Activated CD8-positive, alpha-beta T cell treated with anti-CD3 and anti-CD28 coated beads for 36 hours (primary cell): Measurements from ENCODE around the gene CDA. TPM values are rescaled to one million over a fixed set of nuclear protein-coding genes. Genes with fewer than 3 reads are reported as not detected.

Source experiments
- ATAC-seq: fragments of 200-7000 bp; cut with Tn5 transposase; one replicate; pipeline ENCODE4 v1.10.0; 2021; ENCODE audit warnings: mild to moderate bottlenecking, moderate library complexity
- CTCF ChIA-PET: fragments of 350-600 bp; sonication (Branson Sonifier 250); formaldehyde crosslinking; loops from one replicate; lab custom pipeline; 2021; ENCODE audit warnings: antibody characterized with exemption; lab: Charles Lee
- POLR2A ChIA-PET: fragments of 350-600 bp; sonication (Branson Sonifier 250); formaldehyde crosslinking; loops from one replicate; lab custom pipeline; 2021; ENCODE audit warnings: antibody characterized with exemption; lab: Charles Lee
- DNase-seq: peaks from one replicate; pipeline ENCODE4 v3.0.0-alpha.2; 2020
- H3K27ac Mint-ChIP-seq: one replicate; pipeline ENCODE4 v1.8.0; 2021; ENCODE audit warnings: mild to moderate bottlenecking, mixed read lengths
- H3K27me3 Mint-ChIP-seq: one replicate; pipeline ENCODE4 v1.8.0; 2021; ENCODE audit warnings: mixed read lengths
- H3K36me3 Mint-ChIP-seq: one replicate; pipeline ENCODE4 v1.8.0; 2021; ENCODE audit warnings: low read depth, mixed read lengths
- H3K4me1 Mint-ChIP-seq: one replicate; pipeline ENCODE4 v1.8.0; 2021; ENCODE audit warnings: low read depth, mixed read lengths
- H3K4me3 Mint-ChIP-seq: one replicate; pipeline ENCODE4 v1.8.0; 2021; ENCODE audit warnings: mild to moderate bottlenecking, moderate library complexity, mixed read lengths
- H3K9me3 Mint-ChIP-seq: one replicate; pipeline ENCODE4 v1.8.0; 2021; ENCODE audit warnings: mixed read lengths
- CTCF ChIP-seq: fragments of 200-600 bp; IDR thresholded peaks from one replicate; pipeline ENCODE4 v1.8.0; 2022; ENCODE audit warnings: antibody characterized with exemption, mild to moderate bottlenecking
- intact Hi-C: fragments of 100-400 bp; cut with micrococcal nuclease; formaldehyde crosslinking; loops from one replicate; pipeline ENCODE4 v1.10.0; 2022
- total RNA-seq, 2 experiments: library from RNA; stranded (reverse); gene quantifications; one replicate each; pipeline ENCODE4 v1.2.3, GENCODE V29; 2021

CDA gene
- total RNA-seq, 2 experiments from 2014 or later: not detected

GRCh38 chr1:20565234-20565633, 23.7 kb upstream of the CDA start:
- no peak for TF ChIP-seq CTCF
- ChIA-PET CTCF (no interaction called here), POLR2A (no interaction called here)
- no peaks in the 10 kb centered on the region for H3K9me3 Mint-ChIP-seq
- no peak overlapping the region for H3K27ac Mint-ChIP-seq
- intact Hi-C loops: no loop called here
- H3K4me3 Mint-ChIP-seq: no peak overlapping the region
- H3K4me1 Mint-ChIP-seq: no peaks in the 10 kb centered on the region
- H3K27me3 Mint-ChIP-seq: peaks cover 15% of the 10 kb centered on the region
- DNase-seq: no peak
- ATAC-seq: no peak
- no peaks in the 10 kb centered on the region for H3K36me3 Mint-ChIP-seq

GRCh38 chr1:20569523-20570098, 19.3 kb upstream of the CDA start:
- CTCF ChIA-PET: no interaction called here

GRCh38 chr1:20571427-20571826, 17.5 kb upstream of the CDA start:
- H3K4me1 Mint-ChIP-seq: no peaks in the 10 kb centered on the region
- ChIA-PET CTCF (no interaction called here), POLR2A (no interaction called here)
- DNase-seq: no peak
- H3K9me3 Mint-ChIP-seq: peaks cover 5% of the 10 kb centered on the region
- peaks cover 22% of the 10 kb centered on the region for H3K27me3 Mint-ChIP-seq
- intact Hi-C loops: no loop called here
- no peak overlapping the region for H3K4me3 Mint-ChIP-seq
- H3K36me3 Mint-ChIP-seq: no peaks in the 10 kb centered on the region
- no peak for TF ChIP-seq CTCF
- no peak for ATAC-seq
- H3K27ac Mint-ChIP-seq: no peak overlapping the region

More at GRCh38 chr1:20569523-20570098, 19.3 kb upstream of the CDA start:
- Mint-ChIP-seq H3K27me3 (peaks cover 24% of the 10 kb centered on the region), H3K27ac (no peak overlapping the region), H3K9me3 (peaks cover 5% of the 10 kb centered on the region), H3K4me3 (no peak overlapping the region), H3K36me3 (no peaks in the 10 kb centered on the region), H3K4me1 (no peaks in the 10 kb centered on the region)
- POLR2A ChIA-PET: interaction anchor here (0.6 kb wide), 1 partner anchor 175 kb away, joined by 3 read pairs; no protein-coding TSS in a partner anchor
- ATAC-seq: no peak
- no peak for TF ChIP-seq CTCF
- intact Hi-C loops: no loop called here
- DNase-seq: no peak

GRCh38 chr1:20573987-20574386, 14.9 kb upstream of the CDA start:
- Mint-ChIP-seq H3K36me3 (no peaks in the 10 kb centered on the region), H3K27ac (no peak overlapping the region), H3K4me3 (no peak overlapping the region), H3K4me1 (no peaks in the 10 kb centered on the region), H3K27me3 (peaks cover 18% of the 10 kb centered on the region), H3K9me3 (peaks cover 5% of the 10 kb centered on the region)
- DNase-seq: no peak
- TF ChIP-seq CTCF: no peak
- CTCF ChIA-PET: interaction anchor here (0.7 to 3.4 kb wide), 6 partner anchors 51 to 123 kb away, joined by 3 to 31 read pairs (median 4); partner anchors contain the start of gene PINK1
- no peak for ATAC-seq
- intact Hi-C loops: no loop called here
- POLR2A ChIA-PET: no interaction called here

- H3K9me3 Mint-ChIP-seq: peaks cover 5% of the 10 kb centered on the region
- ATAC-seq: peak; percentile 87
- H3K27ac Mint-ChIP-seq: no peak overlapping the region
- no peaks in the 10 kb centered on the region for H3K4me1 Mint-ChIP-seq
- CTCF ChIA-PET: interaction anchor here (0.7 to 3.4 kb wide), 12 partner anchors 8 to 246 kb away, joined by 3 to 31 read pairs (median 3); partner anchors contain the start of gene PINK1
- H3K27me3 Mint-ChIP-seq: peaks cover 18% of the 10 kb centered on the region
- peak; percentile 43 for TF ChIP-seq CTCF
- POLR2A ChIA-PET: interaction anchor here (0.7 kb wide), 1 partner anchor 143 kb away, joined by 3 read pairs; the partner anchor contains the start of gene KIF17
- DNase-seq: peak; percentile 85
- intact Hi-C loops: no loop called here
- H3K4me3 Mint-ChIP-seq: no peak overlapping the region
- H3K36me3 Mint-ChIP-seq: no peaks in the 10 kb centered on the region
Observed at GRCh38 chr1:20574686-20575540, 14.0 kb upstream of the CDA start.
